Measurements from ENCODE around the gene CEBPZOS. TPM values are rescaled to one million over a fixed set of nuclear protein-coding genes. Genes with fewer than 3 reads are reported as not detected.

Gene CEBPZOS
- total RNA-seq, 4 donors from 2014 or later = 14.1 to 23.7 (median 20.1) TPM

DNA sequence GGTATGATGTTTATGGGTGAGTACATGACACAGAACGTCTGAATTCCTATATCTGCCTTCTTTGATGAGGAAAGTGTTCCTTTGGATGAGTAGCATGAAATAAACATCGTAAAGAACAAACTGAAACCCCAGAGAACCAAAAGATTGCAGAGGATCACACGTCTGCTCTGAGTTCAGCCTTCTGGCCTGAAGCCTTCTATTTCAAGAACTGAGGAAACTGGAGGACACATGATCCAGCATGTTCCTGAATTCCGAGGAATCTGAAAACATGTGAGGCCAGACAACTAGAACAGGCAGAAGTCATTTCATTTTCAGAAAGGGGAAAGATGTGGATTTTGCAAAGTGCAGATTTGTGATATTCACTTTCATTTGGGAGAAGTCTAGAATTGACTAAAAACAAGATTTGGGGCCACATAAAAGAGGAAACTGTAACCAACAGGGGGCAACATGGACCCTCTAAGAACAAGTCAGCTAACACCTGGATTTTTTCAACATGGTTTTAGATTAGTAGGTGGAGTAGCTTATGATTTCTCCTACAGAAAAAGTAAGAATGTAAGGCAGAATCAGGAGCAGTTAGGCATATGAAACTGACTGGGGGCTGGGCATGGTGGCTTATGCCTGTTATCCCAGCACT lies 16.2 kb upstream of the CEBPZOS start:
- TF ChIP-seq, protein P1, sequence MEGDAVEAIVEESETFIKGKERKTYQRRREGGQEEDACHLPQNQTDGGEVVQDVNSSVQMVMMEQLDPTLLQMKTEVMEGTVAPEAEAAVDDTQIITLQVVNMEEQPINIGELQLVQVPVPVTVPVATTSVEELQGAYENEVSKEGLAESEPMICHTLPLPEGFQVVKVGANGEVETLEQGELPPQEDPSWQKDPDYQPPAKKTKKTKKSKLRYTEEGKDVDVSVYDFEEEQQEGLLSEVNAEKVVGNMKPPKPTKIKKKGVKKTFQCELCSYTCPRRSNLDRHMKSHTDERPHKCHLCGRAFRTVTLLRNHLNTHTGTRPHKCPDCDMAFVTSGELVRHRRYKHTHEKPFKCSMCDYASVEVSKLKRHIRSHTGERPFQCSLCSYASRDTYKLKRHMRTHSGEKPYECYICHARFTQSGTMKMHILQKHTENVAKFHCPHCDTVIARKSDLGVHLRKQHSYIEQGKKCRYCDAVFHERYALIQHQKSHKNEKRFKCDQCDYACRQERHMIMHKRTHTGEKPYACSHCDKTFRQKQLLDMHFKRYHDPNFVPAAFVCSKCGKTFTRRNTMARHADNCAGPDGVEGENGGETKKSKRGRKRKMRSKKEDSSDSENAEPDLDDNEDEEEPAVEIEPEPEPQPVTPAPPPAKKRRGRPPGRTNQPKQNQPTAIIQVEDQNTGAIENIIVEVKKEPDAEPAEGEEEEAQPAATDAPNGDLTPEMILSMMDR (IDR thresholded peaks at IDR 0.05) = no peak
- no peak for DNase-seq (ENCODE audit: low spot score)
- ATAC-seq (ENCODE audit: low FRiP score) = no peak

DNA sequence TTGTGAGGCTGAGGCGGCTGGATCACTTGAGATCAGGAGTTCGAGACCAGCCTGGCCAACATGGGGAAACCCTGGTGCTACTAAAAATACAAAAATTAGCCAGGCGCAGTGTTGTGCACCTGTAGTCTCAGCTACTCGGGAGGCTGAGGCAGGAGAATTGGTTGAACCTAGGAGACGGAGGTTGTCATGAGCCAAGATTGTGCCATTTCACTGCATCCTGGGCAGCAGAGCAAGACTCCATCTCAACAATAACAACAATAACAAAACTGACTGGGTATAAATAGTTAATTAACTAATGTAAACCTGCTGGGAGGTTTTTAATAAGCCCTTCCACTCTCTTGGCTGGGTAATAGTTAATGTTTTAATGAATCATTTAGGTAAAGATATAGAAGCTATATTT lies 15.7 kb upstream of the CEBPZOS start:
- DNase-seq (ENCODE audit: low spot score) (no peak), ATAC-seq (ENCODE audit: low FRiP score) (no peak)
- TF ChIP-seq, protein P1 (IDR thresholded peaks at IDR 0.05) = no peak

DNA sequence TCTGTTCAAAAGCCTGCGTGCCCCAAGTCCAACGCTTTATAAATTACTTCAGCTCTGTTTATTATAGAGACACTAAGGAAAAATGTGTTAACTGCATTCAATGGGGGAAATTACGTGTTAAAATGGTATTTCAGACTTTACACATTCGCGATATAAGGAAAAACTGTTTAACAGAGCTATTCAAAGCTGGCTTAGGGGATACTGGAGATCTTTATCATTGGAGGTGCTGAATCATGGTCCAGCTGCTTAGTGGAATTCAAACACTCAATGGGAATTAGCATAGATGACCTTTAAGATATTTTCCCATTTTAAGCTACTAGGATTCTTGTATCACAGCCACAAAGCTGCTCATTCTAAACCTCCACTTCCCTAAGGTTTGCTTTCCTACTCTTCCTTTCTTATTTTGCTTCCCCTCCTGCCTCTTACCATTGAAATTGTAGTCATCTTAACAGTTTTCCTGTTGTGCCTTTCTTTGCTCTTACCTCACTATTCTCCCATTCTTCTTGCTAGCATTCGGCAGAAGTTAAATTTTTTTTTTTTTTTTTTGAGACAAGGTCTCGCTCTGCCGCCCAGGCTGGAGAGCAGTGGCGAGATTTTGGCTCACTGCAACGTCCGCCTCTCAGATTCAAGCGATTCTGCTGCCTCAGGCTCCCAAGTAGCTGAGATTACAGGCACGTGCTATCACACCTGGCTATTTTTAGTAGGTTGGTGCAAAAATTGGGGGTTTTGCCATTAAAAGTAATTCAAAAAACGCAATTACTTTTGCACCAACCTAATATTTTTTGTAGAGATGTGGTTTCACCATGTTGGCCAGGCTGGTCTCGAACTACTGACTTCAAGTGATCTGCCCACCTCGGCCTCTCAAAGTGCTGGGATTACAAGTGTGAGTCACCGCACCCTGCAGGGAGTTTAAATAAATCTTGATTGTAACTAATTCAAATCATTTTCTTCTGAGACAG lies 14.3 kb upstream of the CEBPZOS start:
- ATAC-seq (ENCODE audit: low FRiP score) (no peak), DNase-seq (ENCODE audit: low spot score) (no peak)
- TF ChIP-seq, protein P1 (IDR thresholded peaks at IDR 0.05) = no peak

DNA sequence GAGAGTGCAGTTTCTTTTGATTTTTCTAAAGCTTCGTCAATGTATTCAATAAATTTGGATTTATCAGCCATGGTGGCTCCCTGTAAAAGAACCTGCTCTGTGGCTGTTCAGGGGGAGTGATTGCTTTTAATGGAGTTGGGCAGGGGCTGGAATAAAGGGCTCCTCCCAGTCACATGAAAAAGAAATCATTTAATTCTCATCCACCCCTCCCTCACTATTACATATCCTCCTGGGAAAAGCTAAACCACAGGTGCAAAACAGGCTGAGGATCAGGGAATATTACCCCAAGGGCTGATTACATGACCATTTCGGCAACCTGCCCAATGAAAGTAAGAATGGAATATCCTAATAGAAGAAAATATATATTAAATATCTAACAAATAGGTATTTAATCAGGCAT lies 7.7 kb upstream of the CEBPZOS start, which contains the start of gene SULT6B1:
SULT6B1 (minus strand) TSS at position 101 of the 400 bp plus-strand sequence; CDS start at position 71, 30 bp downstream.
- DNase-seq (ENCODE audit: low spot score) = no peak
- TF ChIP-seq, protein P1 (IDR thresholded peaks at IDR 0.05) = no peak
- ATAC-seq (ENCODE audit: low FRiP score) = no peak

DNA sequence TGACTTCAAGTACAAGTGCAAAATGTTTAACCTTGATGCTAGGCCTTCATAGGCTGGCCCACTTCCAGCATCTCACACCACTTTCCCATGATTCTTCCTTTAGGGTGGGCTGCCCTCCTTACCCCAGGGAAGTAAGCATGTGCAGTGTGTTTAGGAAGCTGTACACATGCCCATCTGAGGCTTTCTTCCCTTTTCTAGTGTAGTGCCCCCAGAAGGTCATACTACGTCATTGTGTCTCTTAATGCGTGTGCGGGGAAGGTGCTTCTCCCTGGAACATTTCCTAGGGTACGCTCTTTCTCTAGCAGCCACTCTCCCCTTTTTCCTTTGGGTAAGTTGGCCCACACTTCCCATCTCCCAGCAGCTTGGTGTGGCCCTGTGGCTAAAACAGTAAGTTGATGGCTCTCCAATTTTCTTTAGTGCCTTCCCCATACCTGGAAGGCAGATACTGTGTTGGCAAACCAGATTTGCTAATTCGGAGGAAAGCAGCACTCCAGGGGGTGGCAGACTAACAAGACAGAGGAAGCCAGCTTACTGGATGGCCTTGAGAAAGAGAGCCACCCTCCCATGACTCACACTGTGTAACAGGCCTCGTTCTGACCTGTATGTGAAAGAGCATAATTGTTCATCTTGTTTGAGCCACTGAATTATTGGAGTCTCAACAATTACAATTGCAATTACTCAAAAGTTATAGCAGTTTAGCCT lies 6.7 kb upstream of the CEBPZOS start:
- TF ChIP-seq, protein P1 (IDR thresholded peaks at IDR 0.05) = no peak
- ATAC-seq (ENCODE audit: low FRiP score) (peak; percentile 41), DNase-seq (ENCODE audit: low spot score) (no peak)

DNA sequence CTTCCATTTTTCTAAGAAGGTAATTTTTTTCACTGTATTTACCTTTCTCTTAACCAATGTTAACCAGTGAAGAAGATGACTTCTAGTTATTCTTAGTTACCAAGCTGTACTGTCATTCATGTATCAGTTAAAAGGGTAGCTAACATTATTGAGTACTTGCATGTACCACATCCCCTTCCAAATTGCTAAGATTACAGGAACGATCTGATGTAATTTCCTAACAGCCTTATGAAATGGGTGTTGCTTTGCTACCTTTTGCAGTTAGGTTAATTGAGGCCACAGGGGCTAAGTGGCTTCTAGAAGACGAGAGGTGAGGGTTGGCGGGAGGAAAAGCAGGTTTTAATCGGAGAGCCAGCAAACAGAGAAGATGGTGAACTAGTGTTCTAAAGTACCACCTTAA lies 6.0 kb upstream of the CEBPZOS start:
- ATAC-seq (ENCODE audit: low FRiP score) = no peak
- DNase-seq (ENCODE audit: low spot score) = no peak
- TF ChIP-seq, protein P1 (IDR thresholded peaks at IDR 0.05) = no peak
